Cardiac fibroblast (primary cell): ENCODE data around the gene CDH12.
"Not testable (repeated sequence)": the region's sequence is repeated elsewhere in the genome, so short reads cannot be mapped to it uniquely, and the experiment has no call there.

ENCODE experiments used
- DNase-seq, 2 donors: peaks; one replicate each; pipeline versions ENCODE4 v3.0.0 to v3.0.0-alpha.2; 2010; ENCODE audit warnings: low read depth in 2 of 2
- H3K4me3 ChIP-seq, 2 donors: replicated peaks in 1 of 2; 1 replicate in 1 of 2; 2 replicates in 1 of 2; pipeline ENCODE4 v1.5.1; 2011; ENCODE audit warnings: low read depth in 2 of 2, low read length in 2 of 2, mild to moderate bottlenecking in 2 of 2, moderate library complexity in 1 of 2
- TF ChIP-seq, protein P1 (sequence below): IDR thresholded peaks from one replicate; pipeline ENCODE4 v1.5.1; 2011; ENCODE audit warnings: low read depth, mild to moderate bottlenecking, low read length, inconsistent platforms

CDH12 gene

DNA sequence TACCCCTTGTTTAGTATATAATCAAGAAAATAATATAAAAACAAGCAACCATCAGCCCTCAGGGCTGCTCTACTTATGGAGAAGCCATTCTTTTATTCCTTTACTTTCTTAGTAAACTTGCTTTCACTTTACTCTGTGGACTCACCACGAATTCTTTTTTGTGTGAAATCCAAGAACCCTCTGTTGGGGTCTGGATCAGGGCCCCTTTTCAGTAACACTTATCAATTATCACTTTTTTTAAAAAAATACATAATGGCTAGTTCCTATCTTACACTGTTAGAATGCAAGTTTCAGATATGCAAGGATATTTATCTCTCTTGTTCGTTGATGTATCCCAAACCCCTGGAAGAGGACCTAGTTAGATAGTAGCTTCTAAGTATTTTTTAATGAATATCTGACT lies 687.2 kb downstream of the CDH12 start:
- not testable (repeated sequence) for H3K4me3 ChIP-seq, DNase-seq

DNA sequence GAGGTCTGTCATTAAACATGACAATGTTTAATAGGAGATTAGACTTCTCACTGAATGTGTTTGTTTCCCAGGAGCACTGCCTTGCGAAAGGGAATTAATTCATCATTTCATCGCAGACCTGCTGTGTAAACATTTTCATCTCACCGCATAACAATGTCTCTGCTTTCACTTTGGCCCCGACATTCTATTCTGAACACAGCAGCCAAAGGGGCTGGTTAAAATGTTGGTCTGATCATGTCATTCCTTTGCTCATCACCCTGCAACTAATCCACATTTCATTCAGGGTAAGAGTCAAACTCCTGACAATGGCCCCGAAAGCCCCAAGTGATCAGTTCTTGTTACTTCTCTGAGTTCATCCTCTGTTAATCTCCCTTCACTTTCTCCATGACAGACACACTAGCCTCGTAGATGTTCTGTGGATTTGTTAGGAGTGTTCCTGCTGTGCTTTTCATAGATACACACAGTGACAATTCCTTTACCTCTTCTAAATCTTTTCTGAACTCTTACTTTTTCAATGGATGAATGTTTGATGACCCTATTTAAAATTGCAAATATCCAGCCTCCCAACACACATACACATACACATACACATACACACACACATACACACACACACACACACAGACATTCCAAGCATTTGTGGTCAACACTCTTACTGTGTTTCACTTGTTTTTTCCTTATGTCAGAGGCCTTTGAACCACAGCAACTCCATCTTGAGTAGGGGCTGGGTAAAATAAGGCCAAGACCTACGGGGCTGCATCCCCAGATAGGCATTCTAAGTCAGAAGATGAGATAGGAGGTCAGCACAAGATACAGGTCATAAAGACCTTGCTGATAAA lies 688.0 kb downstream of the CDH12 start:
- not testable (repeated sequence) for H3K4me3 ChIP-seq, DNase-seq

DNA sequence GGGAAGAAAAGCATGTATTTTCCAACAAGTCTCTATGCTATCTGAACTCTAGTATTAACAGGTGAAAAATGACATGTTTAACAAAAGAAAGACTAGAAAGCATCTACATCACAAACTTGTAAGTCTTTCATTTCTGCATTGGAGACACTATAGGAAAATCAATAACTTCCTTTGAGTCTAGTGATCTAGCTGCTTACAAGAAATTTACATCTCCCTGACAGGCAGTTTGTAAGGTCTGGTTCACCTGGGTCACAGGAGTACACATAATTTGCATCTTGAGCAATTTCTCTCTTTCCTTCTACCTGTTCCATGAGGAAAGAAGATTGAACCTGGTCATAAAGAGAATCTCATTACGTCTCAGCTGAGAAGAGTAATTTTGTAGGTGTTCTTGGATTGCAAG lies 696.2 kb downstream of the CDH12 start:
- H3K4me3 ChIP-seq, DNase-seq: not testable (repeated sequence)

DNA sequence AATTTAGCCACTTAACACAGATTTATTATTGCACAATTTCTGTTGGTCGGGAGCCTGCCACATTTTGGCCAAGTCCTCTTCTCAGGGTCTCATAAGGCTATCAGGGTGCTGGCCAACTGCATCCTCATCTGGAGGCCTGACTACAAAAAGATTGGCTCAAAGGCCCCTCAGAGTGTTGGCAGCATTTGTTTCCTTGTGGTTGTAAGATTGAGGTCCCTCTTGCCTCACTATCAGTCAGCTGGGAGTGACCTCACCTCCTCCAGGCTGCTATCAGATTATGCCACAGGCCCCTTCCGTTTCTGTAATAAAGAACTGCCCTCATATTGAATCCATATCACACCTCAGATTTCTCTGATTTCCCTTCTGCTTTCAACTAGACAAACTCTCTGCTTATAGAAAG lies 698.4 kb downstream of the CDH12 start:
- H3K4me3 ChIP-seq, DNase-seq: not testable (repeated sequence)

DNA sequence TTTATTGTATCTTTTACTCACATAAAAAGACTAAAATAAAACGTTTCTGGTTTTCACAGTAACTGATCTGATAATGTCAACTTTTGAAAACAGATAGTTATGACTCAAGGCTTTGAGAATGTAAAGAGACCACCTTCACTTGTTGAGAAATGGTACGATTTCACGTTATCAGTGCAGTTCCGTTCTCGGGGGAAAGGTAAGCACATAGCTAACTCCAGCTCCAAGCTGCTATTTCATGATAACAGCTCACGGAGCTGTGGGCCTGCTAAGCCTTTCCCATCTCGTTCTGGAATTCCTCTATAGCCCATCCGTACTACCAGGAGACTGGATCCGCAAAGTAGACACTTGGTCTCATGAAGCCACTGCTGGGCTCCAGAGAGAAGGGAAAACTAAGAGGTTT lies 701.3 kb downstream of the CDH12 start:
- not testable (repeated sequence) for DNase-seq, H3K4me3 ChIP-seq

DNA sequence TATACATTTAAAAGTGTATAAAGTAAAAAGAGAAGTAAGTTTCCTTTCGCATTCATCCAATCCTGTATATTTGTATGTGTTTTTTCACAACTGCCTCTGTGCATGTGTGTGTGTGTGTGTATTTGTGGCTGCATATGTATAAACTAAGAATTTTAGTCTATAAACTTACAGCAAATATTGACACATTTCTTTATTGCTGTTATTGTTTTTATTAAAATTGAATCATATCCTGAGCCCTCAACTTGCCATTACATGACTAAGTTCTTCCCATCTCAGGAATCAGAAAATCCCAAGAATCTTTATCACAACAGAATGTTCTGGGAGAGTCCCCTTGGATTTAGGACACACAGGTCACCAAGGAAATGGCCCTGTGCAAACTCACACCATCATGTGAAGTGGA lies 712.7 kb downstream of the CDH12 start:
- not testable (repeated sequence) for DNase-seq, H3K4me3 ChIP-seq

DNA sequence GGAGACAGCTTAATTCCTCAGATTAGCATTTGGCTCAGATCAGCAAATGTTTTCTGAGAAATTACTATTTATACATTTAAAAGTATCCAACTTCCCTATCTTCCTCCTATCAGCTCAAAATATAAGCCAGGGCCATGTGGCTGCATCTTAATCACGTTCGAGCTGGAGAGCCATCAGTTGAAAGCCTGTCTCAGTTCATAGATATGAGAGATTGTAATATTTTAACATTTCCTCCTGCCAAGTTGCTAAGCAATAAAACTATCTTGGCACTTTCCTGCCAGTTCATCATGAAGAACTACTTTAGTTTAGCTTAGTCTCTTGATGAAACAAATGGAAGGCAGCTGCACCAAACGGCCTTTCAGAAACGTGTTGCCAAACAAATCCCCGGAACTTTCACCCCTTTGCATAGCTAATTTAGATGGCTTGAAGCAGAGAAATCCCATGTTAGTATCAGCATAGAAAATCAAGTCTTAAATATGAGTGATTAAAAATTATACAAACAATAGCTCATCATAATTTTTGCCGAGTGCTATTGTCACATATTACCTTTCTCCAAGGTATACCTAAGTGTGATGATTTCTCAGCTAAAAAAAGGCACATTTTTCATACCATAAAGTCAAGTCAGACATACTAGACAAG lies 713.4 kb downstream of the CDH12 start:
- H3K4me3 ChIP-seq, DNase-seq: not testable (repeated sequence)

DNA sequence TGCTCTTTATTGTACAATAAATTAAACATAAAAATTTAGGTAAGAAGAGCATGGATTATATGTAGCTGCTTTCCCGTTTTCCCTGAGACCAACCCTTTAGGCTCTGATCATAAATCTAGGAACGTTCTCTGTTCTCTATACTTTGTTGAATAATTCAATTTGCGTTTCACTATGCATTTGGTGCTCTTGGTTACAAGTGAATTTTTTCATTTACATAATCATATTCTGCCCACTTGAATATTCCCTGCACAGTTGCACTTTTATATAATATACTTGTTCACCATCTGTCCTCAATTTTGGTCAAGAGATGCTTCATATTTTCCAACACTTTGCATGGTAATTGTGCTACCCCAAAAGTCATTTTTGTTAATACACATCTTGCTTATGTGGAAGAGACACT lies 741.8 kb downstream of the CDH12 start:
- no peak overlapping the region for H3K4me3 ChIP-seq
- TF ChIP-seq, protein P1, sequence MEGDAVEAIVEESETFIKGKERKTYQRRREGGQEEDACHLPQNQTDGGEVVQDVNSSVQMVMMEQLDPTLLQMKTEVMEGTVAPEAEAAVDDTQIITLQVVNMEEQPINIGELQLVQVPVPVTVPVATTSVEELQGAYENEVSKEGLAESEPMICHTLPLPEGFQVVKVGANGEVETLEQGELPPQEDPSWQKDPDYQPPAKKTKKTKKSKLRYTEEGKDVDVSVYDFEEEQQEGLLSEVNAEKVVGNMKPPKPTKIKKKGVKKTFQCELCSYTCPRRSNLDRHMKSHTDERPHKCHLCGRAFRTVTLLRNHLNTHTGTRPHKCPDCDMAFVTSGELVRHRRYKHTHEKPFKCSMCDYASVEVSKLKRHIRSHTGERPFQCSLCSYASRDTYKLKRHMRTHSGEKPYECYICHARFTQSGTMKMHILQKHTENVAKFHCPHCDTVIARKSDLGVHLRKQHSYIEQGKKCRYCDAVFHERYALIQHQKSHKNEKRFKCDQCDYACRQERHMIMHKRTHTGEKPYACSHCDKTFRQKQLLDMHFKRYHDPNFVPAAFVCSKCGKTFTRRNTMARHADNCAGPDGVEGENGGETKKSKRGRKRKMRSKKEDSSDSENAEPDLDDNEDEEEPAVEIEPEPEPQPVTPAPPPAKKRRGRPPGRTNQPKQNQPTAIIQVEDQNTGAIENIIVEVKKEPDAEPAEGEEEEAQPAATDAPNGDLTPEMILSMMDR, result no peak
- DNase-seq, result no peak

DNA sequence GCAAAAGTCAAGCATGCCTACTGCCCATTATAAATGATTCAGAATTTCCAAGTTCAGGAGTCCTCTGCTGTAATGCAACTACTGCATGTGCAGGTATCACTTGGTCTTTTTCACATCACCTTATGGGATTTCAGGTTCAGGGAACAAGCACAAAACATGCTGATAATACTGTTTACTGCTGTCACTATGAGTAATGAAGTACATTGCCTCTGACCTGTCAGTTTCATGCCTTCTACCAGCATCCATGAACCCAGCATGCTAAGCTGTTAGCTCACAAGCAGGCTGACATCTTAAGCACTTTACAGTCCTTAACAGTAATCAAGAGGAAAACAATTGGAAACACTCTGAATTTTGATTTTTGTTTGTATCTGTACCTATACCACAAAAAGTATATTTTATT lies 743.8 kb downstream of the CDH12 start:
- TF ChIP-seq, protein P1, result no peak
- no peak for DNase-seq
- no peak overlapping the region for H3K4me3 ChIP-seq

DNA sequence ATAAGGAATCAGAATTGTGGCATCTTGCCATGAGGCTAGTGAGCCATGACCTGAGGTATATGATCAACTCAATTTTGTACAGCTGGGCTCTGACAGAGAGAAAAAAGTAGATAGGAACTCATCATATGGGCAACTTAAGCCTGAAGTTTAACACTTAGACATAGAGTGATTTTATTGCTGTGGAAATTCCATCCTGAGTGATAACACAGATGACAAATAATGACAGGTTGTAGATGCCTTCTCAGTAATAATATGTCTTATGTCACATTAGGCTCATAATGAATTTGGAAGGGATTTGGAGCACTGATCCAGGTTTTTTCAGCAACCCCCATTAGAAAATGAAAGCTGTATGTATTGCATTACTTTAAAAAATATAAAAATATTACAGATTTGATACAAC lies 744.6 kb downstream of the CDH12 start:
- TF ChIP-seq, protein P1, result no peak
- no peak overlapping the region for H3K4me3 ChIP-seq
- no peak for DNase-seq
